Breast epithelium (tissue), 3 donors: Measurements from ENCODE around the gene STK35.

Source experiments
- POLR2AphosphoS5 ChIP-seq, 3 donors: sonication (generic); formaldehyde crosslinking; IDR thresholded peaks; one replicate each; pipeline ENCODE4 v1.6.1; 2017; ENCODE audit warnings: antibody characterized with exemption in 3 of 3
- TF ChIP-seq, protein P1 (sequence below), 3 donors: fragments of 450-650 bp; IDR thresholded peaks; one replicate each; pipeline ENCODE4 v1.5.1; 2016 to 2017; ENCODE audit warnings: antibody characterized with exemption in 3 of 3, mild to moderate bottlenecking in 3 of 3, moderate library complexity in 3 of 3

DNA sequence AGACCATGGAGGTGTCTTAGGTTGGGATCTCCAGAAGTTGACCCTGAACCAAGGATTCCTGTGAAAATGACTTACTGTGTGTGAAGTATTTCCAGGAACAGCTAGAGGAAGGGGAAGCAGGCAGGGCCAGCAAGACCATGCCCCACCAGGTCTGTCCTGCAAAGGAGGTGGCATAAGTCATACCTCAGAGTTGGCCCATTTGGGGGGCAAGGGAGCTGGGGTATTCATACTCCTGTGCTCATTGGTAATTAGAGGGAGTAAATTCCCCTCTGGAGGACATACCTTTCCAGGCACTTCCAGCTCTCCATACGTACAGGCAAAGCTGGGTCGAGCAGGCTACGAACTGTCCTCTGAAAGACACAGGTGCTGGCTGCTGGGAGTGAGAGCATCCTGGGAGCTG lies 72.4 kb downstream of the STK35 start:
- TF ChIP-seq, protein P1, sequence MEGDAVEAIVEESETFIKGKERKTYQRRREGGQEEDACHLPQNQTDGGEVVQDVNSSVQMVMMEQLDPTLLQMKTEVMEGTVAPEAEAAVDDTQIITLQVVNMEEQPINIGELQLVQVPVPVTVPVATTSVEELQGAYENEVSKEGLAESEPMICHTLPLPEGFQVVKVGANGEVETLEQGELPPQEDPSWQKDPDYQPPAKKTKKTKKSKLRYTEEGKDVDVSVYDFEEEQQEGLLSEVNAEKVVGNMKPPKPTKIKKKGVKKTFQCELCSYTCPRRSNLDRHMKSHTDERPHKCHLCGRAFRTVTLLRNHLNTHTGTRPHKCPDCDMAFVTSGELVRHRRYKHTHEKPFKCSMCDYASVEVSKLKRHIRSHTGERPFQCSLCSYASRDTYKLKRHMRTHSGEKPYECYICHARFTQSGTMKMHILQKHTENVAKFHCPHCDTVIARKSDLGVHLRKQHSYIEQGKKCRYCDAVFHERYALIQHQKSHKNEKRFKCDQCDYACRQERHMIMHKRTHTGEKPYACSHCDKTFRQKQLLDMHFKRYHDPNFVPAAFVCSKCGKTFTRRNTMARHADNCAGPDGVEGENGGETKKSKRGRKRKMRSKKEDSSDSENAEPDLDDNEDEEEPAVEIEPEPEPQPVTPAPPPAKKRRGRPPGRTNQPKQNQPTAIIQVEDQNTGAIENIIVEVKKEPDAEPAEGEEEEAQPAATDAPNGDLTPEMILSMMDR (IDR thresholded peaks at IDR 0.05), result no peak
- no peak for TF ChIP-seq POLR2AphosphoS5 (IDR thresholded peaks at IDR 0.05)
